Measurements from ENCODE around the gene ROPN1.

ROPN1 gene

GRCh38 chr3:123941542-123941941 lies 50.4 kb downstream of the ROPN1 start:
- DNase-seq, result no peak

DNA sequence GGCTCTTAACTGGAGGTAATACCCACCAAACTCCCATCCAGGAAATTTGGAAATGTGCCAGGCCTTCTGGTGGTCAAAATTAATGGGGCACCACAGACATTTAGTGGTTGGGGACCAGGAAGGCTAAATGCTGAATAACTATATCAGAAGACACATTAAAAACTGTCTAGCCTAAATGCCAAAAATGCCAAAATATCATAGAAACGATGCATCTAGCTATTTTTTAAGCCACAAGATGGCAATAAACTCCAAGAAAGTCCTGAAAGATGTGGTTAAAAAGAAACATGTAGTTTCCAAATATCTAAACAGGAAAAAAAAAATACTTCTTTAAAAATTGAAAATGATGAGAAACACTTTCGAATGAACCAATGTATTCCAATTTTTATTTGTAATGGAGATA lies 50.8 kb downstream of the ROPN1 start:
- no peak for DNase-seq

GRCh38 chr3:123939706-123940105 lies 52.2 kb downstream of the ROPN1 start:
- DNase-seq, result no peak

DNA sequence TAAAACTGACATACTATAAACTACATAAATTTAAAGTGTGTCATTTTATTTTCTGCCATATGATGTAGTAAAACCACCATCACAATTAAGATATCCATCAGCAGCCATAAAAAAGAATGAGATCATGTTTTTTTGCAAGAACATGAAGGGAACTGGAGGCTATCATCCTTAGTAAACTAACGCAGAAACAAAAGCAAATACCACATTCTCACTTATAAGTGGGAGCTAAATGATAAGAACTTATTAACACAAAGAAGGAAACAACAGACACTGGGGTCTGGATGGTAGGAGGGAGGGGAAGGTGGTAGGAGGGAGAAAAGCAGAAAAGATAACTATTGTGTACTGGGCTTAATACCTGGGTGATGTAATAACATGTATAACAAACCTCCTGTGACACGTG lies 55.5 kb downstream of the ROPN1 start:
- DNase-seq, result no peak

GRCh38 chr3:123935830-123936229 lies 56.1 kb downstream of the ROPN1 start:
- DNase-seq, result no peak

DNA sequence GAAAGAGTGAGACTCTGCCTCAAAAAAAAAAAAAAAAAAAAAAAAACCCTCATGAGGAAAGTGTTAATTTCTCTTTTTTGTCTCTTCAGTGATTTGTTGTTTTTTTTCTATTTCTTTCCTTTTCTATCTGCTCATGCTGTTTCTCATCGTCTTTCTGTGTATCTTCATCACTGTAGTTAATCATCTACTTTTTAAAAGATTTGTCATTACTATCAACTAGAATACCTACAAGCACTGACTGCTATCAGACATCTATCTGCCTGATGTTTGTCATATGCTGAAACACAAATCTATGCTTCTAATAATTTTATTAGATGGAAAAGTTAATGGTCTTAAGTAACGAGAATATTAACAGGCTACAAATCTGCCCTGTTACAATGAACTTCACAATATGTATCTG lies 57.7 kb downstream of the ROPN1 start:
- DNase-seq, result no peak

DNA sequence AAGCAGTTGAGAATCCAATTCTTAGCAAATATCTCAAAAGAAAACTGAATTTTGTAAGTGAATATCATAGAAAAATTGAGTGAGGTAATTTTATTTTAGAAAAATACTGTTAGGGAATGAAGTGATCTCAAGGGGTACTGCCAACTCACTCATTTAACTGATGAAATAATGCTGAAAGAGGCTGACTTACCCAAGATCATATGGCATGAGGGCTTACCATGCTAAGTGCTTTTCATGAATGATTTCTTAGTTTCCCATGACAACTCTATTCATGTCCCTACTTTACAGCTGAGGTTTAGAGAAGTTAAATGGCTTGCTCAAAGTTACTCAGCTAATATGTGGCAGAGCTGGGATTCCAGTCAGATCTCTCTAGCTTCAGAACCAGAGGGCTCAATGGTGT lies 61.5 kb downstream of the ROPN1 start:
- no peak for DNase-seq

- DNase-seq, result no peak
These were observed 62.6 kb downstream of the ROPN1 start for GRCh38 chr3:123929325-123929724.

DNA sequence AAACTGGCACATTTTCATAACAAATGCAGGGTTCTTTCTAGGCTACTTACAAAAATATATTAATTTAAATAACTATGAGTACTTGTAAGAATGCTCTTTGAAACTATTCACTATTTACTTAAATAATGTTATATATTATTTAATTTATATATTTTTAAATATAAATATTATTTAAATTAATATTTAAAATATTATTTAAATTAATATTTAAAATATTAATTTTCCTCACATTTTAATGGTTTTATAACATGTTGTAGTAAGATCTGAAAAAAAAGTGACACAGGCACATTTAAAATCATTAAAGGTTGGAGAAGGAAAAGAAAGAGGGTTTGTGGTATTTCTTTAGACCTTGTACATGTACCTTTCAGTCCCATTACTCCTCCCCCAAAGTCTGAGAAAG lies 65.5 kb downstream of the ROPN1 start:
- no peak for DNase-seq

DNA sequence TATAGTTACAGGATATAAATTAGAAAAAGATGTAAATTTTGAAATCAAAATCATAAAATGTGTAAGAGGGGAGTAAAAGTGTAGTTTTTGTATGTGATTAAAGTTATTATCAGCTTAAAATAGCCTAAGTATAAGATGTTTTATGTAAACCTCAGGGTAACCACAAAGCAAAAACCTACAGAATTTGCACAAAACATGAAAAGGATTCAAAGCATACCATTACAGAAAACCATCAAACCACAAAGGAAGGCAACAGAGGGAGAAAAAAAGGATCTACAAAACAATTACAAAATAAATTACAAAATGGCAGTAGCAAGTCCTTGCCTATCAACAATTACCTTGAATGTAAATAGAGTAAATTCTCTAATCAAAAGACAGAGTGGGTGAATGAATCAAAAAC lies 71.1 kb downstream of the ROPN1 start:
- DNase-seq, result no peak

GRCh38 chr3:123920383-123920782 lies 71.5 kb downstream of the ROPN1 start:
- no peak for DNase-seq

- DNase-seq, result no peak
These were observed 72.6 kb downstream of the ROPN1 start for GRCh38 chr3:123919353-123919752.

Data from NCI-H2171 (cell line).